NCI-H345 (cell line): Measurements from ENCODE around the gene CCDC61.

Source experiments
- DNase-seq: peaks from one replicate; lab custom pipeline; 2025; lab: John Stamatoyannopoulos, UW

CCDC61 gene

GRCh38 chr19:45994998-45995714 is at the start of gene CCDC61:
Gene CCDC61, plus strand, starts transcription at chr19:45995467. Its CDS starts 7,552 bp downstream, at chr19:46003019.
- DNase-seq, result peak; percentile 98

- no peak for DNase-seq
Measured at GRCh38 chr19:45947926-45948325, 47.3 kb upstream of the CCDC61 start.

- no peak for DNase-seq
Measured at GRCh38 chr19:45952341-45952685, 43.0 kb upstream of the CCDC61 start.

- no peak for DNase-seq
Measured at GRCh38 chr19:45952686-45953505, 42.4 kb upstream of the CCDC61 start.

GRCh38 chr19:45953676-45954075 is 41.6 kb upstream of the CCDC61 start:
- DNase-seq, result no peak

GRCh38 chr19:45954156-45954555 is 41.1 kb upstream of the CCDC61 start:
- no peak for DNase-seq

- DNase-seq, result no peak
Measured at GRCh38 chr19:45955905-45956608, 39.2 kb upstream of the CCDC61 start.

GRCh38 chr19:45958320-45958719 is 36.9 kb upstream of the CCDC61 start:
- no peak for DNase-seq

GRCh38 chr19:45958769-45959516 is 36.3 kb upstream of the CCDC61 start:
- DNase-seq, result no peak

GRCh38 chr19:45959517-45960025 is 35.7 kb upstream of the CCDC61 start:
- no peak for DNase-seq

GRCh38 chr19:45960595-45961235 is 34.6 kb upstream of the CCDC61 start:
- no peak for DNase-seq

GRCh38 chr19:45962021-45962420 is 33.2 kb upstream of the CCDC61 start:
- no peak for DNase-seq

GRCh38 chr19:45967246-45967645 is 28.0 kb upstream of the CCDC61 start:
- DNase-seq, result no peak

- DNase-seq, result no peak
Measured at GRCh38 chr19:45968626-45969025, 26.6 kb upstream of the CCDC61 start.

GRCh38 chr19:45969676-45970075 is 25.6 kb upstream of the CCDC61 start:
- DNase-seq, result no peak

GRCh38 chr19:45971260-45971902 is 23.9 kb upstream of the CCDC61 start:
- no peak for DNase-seq

- peak; percentile 2 for DNase-seq
Measured at GRCh38 chr19:45972081-45972946, 23.0 kb upstream of the CCDC61 start.

GRCh38 chr19:45972947-45973540 is 22.2 kb upstream of the CCDC61 start:
- no peak for DNase-seq

GRCh38 chr19:45973553-45974338 is 21.5 kb upstream of the CCDC61 start, which contains the start of gene NOVA2:
Gene NOVA2, minus strand, starts transcription at chr19:45973865. Its CDS starts 514 bp downstream, at chr19:45973351.
- peak; percentile 80 for DNase-seq
